DOHH2 (cell line): ENCODE measurements around the gene CELA2B.

Experiments used
- CTCF ChIP-seq: fragments of 200-600 bp; sonication (generic); IDR thresholded peaks from one replicate; pipeline ENCODE4 v1.5.1; 2014; ENCODE audit warnings: antibody characterized with exemption, mild to moderate bottlenecking, low read depth, low read length; ENCODE audit not compliant: poor library complexity, severe bottlenecking
- EZH2phosphoT487 ChIP-seq: fragments of 200-600 bp; sonication (generic); IDR thresholded peaks from 2 replicates; pipeline ENCODE4 v1.6.1; 2017; ENCODE audit warnings: borderline replicate concordance, mild to moderate bottlenecking, antibody characterized with exemption, low read length, moderate library complexity, mixed read lengths

- TF ChIP-seq CTCF (no peak), EZH2phosphoT487 (no peak)
Measured at GRCh38 chr1:15433471-15433870, 42.4 kb upstream of the CELA2B start.
